Stimulated activated naive CD8-positive, alpha-beta T cell treated with anti-CD3 and anti-CD28 coated beads, Interleukin-15, amount 100 ng/mL, for 72 hours (primary cell): ENCODE data around the gene LRRC49.
"Not testable (repeated sequence)": the region's sequence is repeated elsewhere in the genome, so short reads cannot be mapped to it uniquely, and the experiment has no call there.

Source experiments
- ATAC-seq: fragments of 150-1000 bp; cut with Tn5 transposase; 2 replicates; pipeline ENCODE4 v1.10.0; 2021; ENCODE audit warnings: mild to moderate bottlenecking, moderate library complexity
- DNase-seq, 2 donors: peaks; one replicate each; pipeline ENCODE4 v3.0.0; 2021 to 2022
- H3K27ac Mint-ChIP-seq, 2 donors: one replicate each; pipeline ENCODE4 v1.8.0; 2022; ENCODE audit warnings: mild to moderate bottlenecking in 2 of 2, mixed read lengths in 2 of 2, moderate library complexity in 2 of 2
- H3K27me3 Mint-ChIP-seq: one replicate; pipeline ENCODE4 v1.8.0; 2022; ENCODE audit warnings: mixed read lengths
- H3K4me1 Mint-ChIP-seq: one replicate; pipeline ENCODE4 v1.8.0; 2022; ENCODE audit warnings: mild to moderate bottlenecking, mixed read lengths
- H3K4me3 Mint-ChIP-seq, 2 donors: one replicate each; pipeline ENCODE4 v1.8.0; 2022; ENCODE audit warnings: mild to moderate bottlenecking in 2 of 2, mixed read lengths in 2 of 2, moderate library complexity in 1 of 2
- H3K9me3 Mint-ChIP-seq, 2 donors: one replicate each; pipeline ENCODE4 v1.8.0; 2022; ENCODE audit warnings: mixed read lengths in 2 of 2

LRRC49 gene

GRCh38 chr15:70892912-70893560 lies 410 bp downstream of the LRRC49 start:
- Mint-ChIP-seq H3K27me3 (peaks cover 62% of the 10 kb centered on the region), H3K27ac (peak overlapping the region; percentile 88 to 94), H3K4me3 (peak overlapping the region; percentile 86 to 93), H3K9me3 (peaks cover 0 to 4% of the 10 kb centered on the region in 2 donors), H3K4me1 (peaks cover 8% of the 10 kb centered on the region)
- DNase-seq (no peak), ATAC-seq (peak; percentile 27)

GRCh38 chr15:70902107-70902506 lies 9.5 kb downstream of the LRRC49 start:
- Mint-ChIP-seq H3K27me3 (peaks cover 16% of the 10 kb centered on the region), H3K27ac (no peak overlapping the region), H3K4me3 (no peak overlapping the region), H3K9me3 (peaks cover 1 to 4% of the 10 kb centered on the region in 2 donors), H3K4me1 (no peaks in the 10 kb centered on the region)
- DNase-seq (no peak), ATAC-seq (no peak)

GRCh38 chr15:70906842-70907241 lies 14.2 kb downstream of the LRRC49 start:
- H3K4me1 Mint-ChIP-seq: no peaks in the 10 kb centered on the region
- ATAC-seq (no peak), DNase-seq (no peak)
- H3K9me3 Mint-ChIP-seq: peaks cover 15 to 17% of the 10 kb centered on the region in 2 donors
- H3K27ac Mint-ChIP-seq: no peak overlapping the region
- peaks cover 18% of the 10 kb centered on the region for H3K27me3 Mint-ChIP-seq
- no peak overlapping the region for H3K4me3 Mint-ChIP-seq

GRCh38 chr15:70907784-70908471 lies 15.3 kb downstream of the LRRC49 start:
- no peak for ATAC-seq
- Mint-ChIP-seq H3K4me1 (no peaks in the 10 kb centered on the region), H3K27ac (no peak overlapping the region), H3K9me3 (peaks cover 15 to 17% of the 10 kb centered on the region in 2 donors), H3K4me3 (no peak overlapping the region), H3K27me3 (peaks cover 18% of the 10 kb centered on the region)
- no peak for DNase-seq

- no peak overlapping the region for H3K4me3 Mint-ChIP-seq
- no peaks in the 10 kb centered on the region for H3K4me1 Mint-ChIP-seq
- H3K9me3 Mint-ChIP-seq: peaks cover 15 to 17% of the 10 kb centered on the region in 2 donors
- peaks cover 11% of the 10 kb centered on the region for H3K27me3 Mint-ChIP-seq
- H3K27ac Mint-ChIP-seq: no peak overlapping the region
- DNase-seq (no peak), ATAC-seq (no peak)
Measured at GRCh38 chr15:70910958-70911357, 18.3 kb downstream of the LRRC49 start.

GRCh38 chr15:70912187-70912586 lies 19.6 kb downstream of the LRRC49 start:
- Mint-ChIP-seq H3K27ac (no peak overlapping the region), H3K9me3 (peaks cover 12 to 13% of the 10 kb centered on the region in 2 donors), H3K4me1 (no peaks in the 10 kb centered on the region), H3K4me3 (no peak overlapping the region), H3K27me3 (peaks cover 8% of the 10 kb centered on the region)
- DNase-seq (no peak), ATAC-seq (no peak)

GRCh38 chr15:70916531-70916930 lies 23.9 kb downstream of the LRRC49 start:
- no peaks in the 10 kb centered on the region for H3K27me3 Mint-ChIP-seq
- no peak for DNase-seq
- no peak overlapping the region for H3K27ac Mint-ChIP-seq
- ATAC-seq: no peak
- H3K4me1 Mint-ChIP-seq: no peaks in the 10 kb centered on the region
- no peak overlapping the region for H3K4me3 Mint-ChIP-seq
- H3K9me3 Mint-ChIP-seq: no peaks in the 10 kb centered on the region

GRCh38 chr15:70917955-70918354 lies 25.3 kb downstream of the LRRC49 start:
- DNase-seq (no peak), ATAC-seq (no peak)
- H3K27me3 Mint-ChIP-seq: peaks cover 9% of the 10 kb centered on the region
- no peaks in the 10 kb centered on the region for H3K4me1 Mint-ChIP-seq
- H3K27ac Mint-ChIP-seq: no peak overlapping the region
- no peak overlapping the region for H3K4me3 Mint-ChIP-seq
- H3K9me3 Mint-ChIP-seq: peaks cover 0 to 7% of the 10 kb centered on the region in 2 donors

- peaks cover 0 to 7% of the 10 kb centered on the region in 2 donors for H3K9me3 Mint-ChIP-seq
- no peak for ATAC-seq
Measured at GRCh38 chr15:70920981-70921696, 28.5 kb downstream of the LRRC49 start.

GRCh38 chr15:70922119-70922518 lies 29.5 kb downstream of the LRRC49 start:
- Mint-ChIP-seq H3K27ac (no peak overlapping the region), H3K27me3 (peaks cover 9% of the 10 kb centered on the region), H3K4me3 (no peak overlapping the region), H3K9me3 (peaks cover 0 to 7% of the 10 kb centered on the region in 2 donors), H3K4me1 (no peaks in the 10 kb centered on the region)
- ATAC-seq (no peak), DNase-seq (no peak)

More at GRCh38 chr15:70920981-70921696, 28.5 kb downstream of the LRRC49 start:
- Mint-ChIP-seq H3K4me3 (no peak overlapping the region), H3K27ac (no peak overlapping the region), H3K4me1 (no peaks in the 10 kb centered on the region), H3K27me3 (peaks cover 9% of the 10 kb centered on the region)
- no peak for DNase-seq

- no peak overlapping the region for H3K4me3 Mint-ChIP-seq
- DNase-seq: no peak
- no peak overlapping the region for H3K27ac Mint-ChIP-seq
- no peaks in the 10 kb centered on the region for H3K4me1 Mint-ChIP-seq
- H3K27me3 Mint-ChIP-seq: peaks cover 9% of the 10 kb centered on the region
- no peak for ATAC-seq
- H3K9me3 Mint-ChIP-seq: peaks cover 0 to 7% of the 10 kb centered on the region in 2 donors
Measured at GRCh38 chr15:70923311-70924080, 30.9 kb downstream of the LRRC49 start.

- H3K4me3 Mint-ChIP-seq, ATAC-seq, H3K27ac Mint-ChIP-seq, DNase-seq, H3K9me3 Mint-ChIP-seq, H3K4me1 Mint-ChIP-seq: not testable (repeated sequence)
- peaks cover 23% of the 10 kb centered on the region for H3K27me3 Mint-ChIP-seq
Measured at GRCh38 chr15:70926914-70927313, 34.3 kb downstream of the LRRC49 start.

- peaks cover 28% of the 10 kb centered on the region for H3K27me3 Mint-ChIP-seq
Measured at GRCh38 chr15:70931821-70932220, 39.2 kb downstream of the LRRC49 start.

GRCh38 chr15:70932397-70932796 lies 39.8 kb downstream of the LRRC49 start:
- peaks cover 0 to 3% of the 10 kb centered on the region in 2 donors for H3K9me3 Mint-ChIP-seq
- ATAC-seq: no peak
- no peak overlapping the region for H3K27ac Mint-ChIP-seq
- H3K27me3 Mint-ChIP-seq: peaks cover 28% of the 10 kb centered on the region
- no peaks in the 10 kb centered on the region for H3K4me1 Mint-ChIP-seq
- DNase-seq: no peak
- no peak overlapping the region for H3K4me3 Mint-ChIP-seq

More at GRCh38 chr15:70931821-70932220, 39.2 kb downstream of the LRRC49 start:
- no peak for ATAC-seq
- no peak overlapping the region for H3K27ac Mint-ChIP-seq
- H3K4me3 Mint-ChIP-seq: no peak overlapping the region
- no peak for DNase-seq
- H3K4me1 Mint-ChIP-seq: no peaks in the 10 kb centered on the region
- H3K9me3 Mint-ChIP-seq: peaks cover 0 to 3% of the 10 kb centered on the region in 2 donors

GRCh38 chr15:70933411-70933810 lies 40.8 kb downstream of the LRRC49 start:
- ATAC-seq (no peak), DNase-seq (no peak)
- H3K27me3 Mint-ChIP-seq: peaks cover 28% of the 10 kb centered on the region
- H3K4me1 Mint-ChIP-seq: no peaks in the 10 kb centered on the region
- H3K27ac Mint-ChIP-seq: no peak overlapping the region
- peaks cover 0 to 3% of the 10 kb centered on the region in 2 donors for H3K9me3 Mint-ChIP-seq
- H3K4me3 Mint-ChIP-seq: no peak overlapping the region
